ENCODE data around the gene CLDN18. TPM values are rescaled to one million over a fixed set of nuclear protein-coding genes. Genes with fewer than 3 reads are reported as not detected.

CLDN18 gene
- total and polyA plus RNA-seq, 2 experiments from 2014 or later, result 0.19 TPM; not detected in 1

- H3K4me1 Mint-ChIP-seq, result no peaks in the 10 kb centered on the region
- no peak overlapping the region for H2AFZ ChIP-seq
- no peaks in the 10 kb centered on the region for H3K9me2 ChIP-seq (ENCODE audit: insufficient read depth)
- no peak overlapping the region for H3K4me3 ChIP-seq
- DNase-seq (ENCODE audit: low spot score), result no peak
- no peaks in the 10 kb centered on the region for H4K20me1 ChIP-seq (replicated peaks; ENCODE audit: insufficient read depth)
- H3K36me3 Mint-ChIP-seq (ENCODE audit: low read depth), result peaks cover 6% of the 10 kb centered on the region; the same call in 2 of the 3 replicates
- H3K27me3 Mint-ChIP-seq (ENCODE audit: insufficient read depth, low read depth, poor library complexity), result no peaks in the 10 kb centered on the region
- H3K27ac Mint-ChIP-seq, result no peak overlapping the region
- H3K4me3 Mint-ChIP-seq, result no peak overlapping the region
- no peaks in the 10 kb centered on the region for H3K4me1 ChIP-seq (ENCODE audit: insufficient read depth)
- H3F3A ChIP-seq (replicated peaks; ENCODE audit: low read depth), result no peaks in the 10 kb centered on the region
- no peak for ATAC-seq
- H3K4me2 ChIP-seq, result no peak overlapping the region
- peaks cover 23% of the 10 kb centered on the region for H3K9me3 Mint-ChIP-seq
- no peaks in the 10 kb centered on the region; the same call in 1 of the 2 replicates for H3K36me3 ChIP-seq (ENCODE audit: insufficient read depth)
- TF ChIP-seq NANOG (IDR thresholded peaks at IDR 0.05; ENCODE audit: borderline replicate concordance) (no peak), STAT1 (IDR thresholded peaks at IDR 0.05; ENCODE audit: unreplicated experiment) (no peak), ETS1 (IDR thresholded peaks at IDR 0.05) (no peak), ZNF114 (CRISPR knock-in tag; IDR thresholded peaks at IDR 0.05) (no peak), ZNF462 (CRISPR knock-in tag; IDR thresholded peaks at IDR 0.05) (no peak), REST (IDR thresholded peaks at IDR 0.05; ENCODE audit: unreplicated experiment) (no peak), ZNF331 (CRISPR knock-in tag; IDR thresholded peaks at IDR 0.05; ENCODE audit: low read depth) (no peak), EZH2phosphoT487 (IDR thresholded peaks at IDR 0.05; ENCODE audit: unreplicated experiment) (no peak)
- H3K79me2 ChIP-seq (replicated peaks; ENCODE audit: insufficient read depth), result no peaks in the 10 kb centered on the region
- H3K27me3 ChIP-seq (ENCODE audit: insufficient read depth), result no peaks in the 10 kb centered on the region
- no peak overlapping the region for H3K27ac ChIP-seq (ENCODE audit: low read depth)
Measured at GRCh38 chr3:137978328-137978727, 31.6 kb upstream of the CLDN18 start.
